ENCODE data around the gene CDH3.

The CDH3 gene

GRCh38 chr16:68734782-68735181, 89.7 kb downstream of the CDH3 start:
- ATAC-seq: no peak
- H3K4me1 Mint-ChIP-seq: peaks cover 18% of the 10 kb centered on the region
- H3K27ac Mint-ChIP-seq: no peak overlapping the region
- peaks cover 48% of the 10 kb centered on the region for H3K27me3 Mint-ChIP-seq
- H3K9me3 Mint-ChIP-seq: no peaks in the 10 kb centered on the region
- H3K4me3 Mint-ChIP-seq: no peak overlapping the region
- no peaks in the 10 kb centered on the region for H3K36me3 Mint-ChIP-seq

GRCh38 chr16:68736561-68736960, 91.5 kb downstream of the CDH3 start:
- Mint-ChIP-seq H3K9me3 (no peaks in the 10 kb centered on the region), H3K27me3 (peaks cover 48% of the 10 kb centered on the region), H3K4me3 (peak overlapping the region; percentile 35), H3K27ac (peak overlapping the region; percentile 57), H3K4me1 (peaks cover 36% of the 10 kb centered on the region), H3K36me3 (no peaks in the 10 kb centered on the region)
- no peak for ATAC-seq

GRCh38 chr16:68737046-68737729, 92.1 kb downstream of the CDH3 start, which contains the start of gene CDH1:
CDH1 (plus strand) TSS chr16:68737292; CDS start chr16:68737416, 124 bp downstream.
- peak; percentile 25 for ATAC-seq
- Mint-ChIP-seq H3K27ac (peak within 1 kb of the TSS; percentile 57), H3K4me3 (peak within 1 kb of the TSS; percentile 63), H3K9me3 (no peaks in the 10 kb centered on the region), H3K4me1 (peaks cover 42% of the 10 kb centered on the region), H3K36me3 (no peaks in the 10 kb centered on the region), H3K27me3 (peaks cover 48% of the 10 kb centered on the region)

- H3K4me3 Mint-ChIP-seq: peak overlapping the region; percentile 18
- H3K27me3 Mint-ChIP-seq: peaks cover 48% of the 10 kb centered on the region
- H3K36me3 Mint-ChIP-seq: no peaks in the 10 kb centered on the region
- no peaks in the 10 kb centered on the region for H3K9me3 Mint-ChIP-seq
- ATAC-seq: peak; percentile 14
- peaks cover 50% of the 10 kb centered on the region for H3K4me1 Mint-ChIP-seq
- peak overlapping the region; percentile 57 for H3K27ac Mint-ChIP-seq
Measured at GRCh38 chr16:68737730-68738629, 92.9 kb downstream of the CDH3 start.

- Mint-ChIP-seq H3K36me3 (no peaks in the 10 kb centered on the region), H3K27me3 (peaks cover 32% of the 10 kb centered on the region), H3K4me1 (peaks cover 55% of the 10 kb centered on the region), H3K27ac (peak overlapping the region; percentile 79), H3K4me3 (peak overlapping the region; percentile 53), H3K9me3 (no peaks in the 10 kb centered on the region)
- peak; percentile 39 for ATAC-seq
Measured at GRCh38 chr16:68739964-68740627, 95.0 kb downstream of the CDH3 start.

GRCh38 chr16:68740628-68741346, 95.7 kb downstream of the CDH3 start:
- Mint-ChIP-seq H3K27ac (peak overlapping the region; percentile 79), H3K4me1 (peaks cover 55% of the 10 kb centered on the region), H3K36me3 (no peaks in the 10 kb centered on the region), H3K27me3 (peaks cover 28% of the 10 kb centered on the region), H3K4me3 (no peak overlapping the region), H3K9me3 (no peaks in the 10 kb centered on the region)
- ATAC-seq: peak; percentile 60

GRCh38 chr16:68743664-68744063, 98.6 kb downstream of the CDH3 start:
- Mint-ChIP-seq H3K9me3 (no peaks in the 10 kb centered on the region), H3K4me1 (peaks cover 40% of the 10 kb centered on the region), H3K27me3 (no peaks in the 10 kb centered on the region), H3K27ac (peak overlapping the region; percentile 79), H3K4me3 (no peak overlapping the region), H3K36me3 (no peaks in the 10 kb centered on the region)
- no peak for ATAC-seq

- Mint-ChIP-seq H3K4me1 (peaks cover 37% of the 10 kb centered on the region), H3K4me3 (no peak overlapping the region), H3K27ac (no peak overlapping the region), H3K27me3 (no peaks in the 10 kb centered on the region), H3K36me3 (no peaks in the 10 kb centered on the region), H3K9me3 (no peaks in the 10 kb centered on the region)
- ATAC-seq: no peak
Measured at GRCh38 chr16:68744744-68745280, 99.7 kb downstream of the CDH3 start.

- Mint-ChIP-seq H3K4me3 (no peak overlapping the region), H3K27me3 (no peaks in the 10 kb centered on the region), H3K27ac (no peak overlapping the region), H3K4me1 (peaks cover 16% of the 10 kb centered on the region), H3K36me3 (no peaks in the 10 kb centered on the region), H3K9me3 (no peaks in the 10 kb centered on the region)
- ATAC-seq: no peak
Measured at GRCh38 chr16:68746951-68747350, 101.8 kb downstream of the CDH3 start.

GRCh38 chr16:68749432-68749831, 104.3 kb downstream of the CDH3 start:
- Mint-ChIP-seq H3K4me3 (no peak overlapping the region), H3K4me1 (peaks cover 8% of the 10 kb centered on the region), H3K27me3 (no peaks in the 10 kb centered on the region), H3K9me3 (no peaks in the 10 kb centered on the region), H3K36me3 (no peaks in the 10 kb centered on the region), H3K27ac (peak overlapping the region; percentile 22)
- ATAC-seq: no peak
